HEK293 (cell line): ENCODE measurements around the gene PAX1.

Experiments
- CTCF ChIA-PET: fragments of 350-600 bp; formaldehyde crosslinking; extraction: SDS; loops from one replicate; lab custom pipeline; 2021; ENCODE audit warnings: antibody characterized with exemption; lab: Yijun Ruan, JAX
- POLR2A ChIA-PET: fragments of 300-600 bp; formaldehyde crosslinking; extraction: SDS; loops from one replicate; lab custom pipeline; 2020; ENCODE audit warnings: antibody characterized with exemption, inconsistent platforms; lab: Yijun Ruan, JAX
- H3K27ac ChIP-seq: fragments of 200-500 bp; sonication (Bioruptor generic); 2 replicates; pipeline ENCODE4 v1.5.1; 2014; ENCODE audit warnings: low read depth, low read length, control low read depth, inconsistent platforms; ENCODE audit errors: extremely low read depth
- H3K36me3 ChIP-seq, 2 experiments: fragments of 200-500 bp in 1 of 2; sonication (Bioruptor generic) in 1 of 2; 1 replicate in 1 of 2; 2 replicates in 1 of 2; pipeline ENCODE4 v1.5.1; 2014 to 2017; ENCODE audit warnings: inconsistent platforms in 2 of 2, low read length in 2 of 2; ENCODE audit not compliant: control insufficient read depth in 2 of 2, insufficient read depth in 1 of 2
- H3K4me1 ChIP-seq: fragments of 200-500 bp; sonication (Bioruptor generic); 2 replicates; pipeline ENCODE4 v1.5.1; 2014; ENCODE audit warnings: mild to moderate bottlenecking, low read length, inconsistent platforms; ENCODE audit not compliant: control insufficient read depth, insufficient read depth
- H3K4me3 ChIP-seq: 2 replicates; pipeline ENCODE4 v1.5.1; 2011; ENCODE audit warnings: low read depth, mild to moderate bottlenecking, control low read depth, low read length, moderate library complexity
- H3K9me3 ChIP-seq: fragments of 200-500 bp; sonication (Bioruptor generic); 2 replicates; pipeline ENCODE4 v1.5.1; 2014; ENCODE audit warnings: low read depth, low read length, inconsistent platforms; ENCODE audit not compliant: control insufficient read depth, insufficient read depth
- OSR2 ChIP-seq: fragments of 450-650 bp; formaldehyde crosslinking; IDR thresholded peaks from 2 replicates; pipeline ENCODE4 v1.5.1; 2016; ENCODE audit warnings: missing biosample characterization, missing genetic modification characterization
- SCRT2 ChIP-seq: fragments of 450-650 bp; formaldehyde crosslinking; IDR thresholded peaks from 2 replicates; pipeline ENCODE4 v1.5.1; 2016; ENCODE audit warnings: missing biosample characterization, missing genetic modification characterization
- TRIM28 ChIP-seq: IDR thresholded peaks from 2 replicates; pipeline ENCODE4 v1.6.1; 2011; ENCODE audit warnings: low read length, control low read depth, borderline replicate concordance
- ZBTB17 ChIP-seq: fragments of 450-650 bp; formaldehyde crosslinking; IDR thresholded peaks from 2 replicates; pipeline ENCODE4 v1.5.1; 2016; ENCODE audit warnings: missing biosample characterization, missing genetic modification characterization
- ZFP41 ChIP-seq: fragments of 450-650 bp; formaldehyde crosslinking; IDR thresholded peaks from 2 replicates; pipeline ENCODE4 v1.5.1; 2016; ENCODE audit warnings: missing biosample characterization, missing genetic modification characterization, borderline replicate concordance
- ZNF140 ChIP-seq: fragments of 450-650 bp; formaldehyde crosslinking; IDR thresholded peaks from 2 replicates; pipeline ENCODE4 v1.5.1; 2016; ENCODE audit warnings: missing biosample characterization, missing genetic modification characterization
- ZNF341 ChIP-seq: fragments of 450-650 bp; formaldehyde crosslinking; IDR thresholded peaks from 2 replicates; pipeline ENCODE4; 2016; ENCODE audit warnings: low read depth, missing biosample characterization, missing genetic modification characterization
- ZNF510 ChIP-seq: fragments of 450-650 bp; formaldehyde crosslinking; IDR thresholded peaks from 2 replicates; pipeline ENCODE4 v1.5.1; 2018; ENCODE audit warnings: mild to moderate bottlenecking, missing genetic modification characterization, missing biosample characterization; ENCODE audit not compliant: insufficient replicate concordance
- ZNF629 ChIP-seq: fragments of 450-650 bp; formaldehyde crosslinking; IDR thresholded peaks from 2 replicates; pipeline ENCODE4 v1.5.1; 2017; ENCODE audit warnings: missing biosample characterization, missing genetic modification characterization
- ZNF677 ChIP-seq: fragments of 450-650 bp; IDR thresholded peaks from 2 replicates; pipeline ENCODE4 v1.5.0; 2018; ENCODE audit warnings: missing biosample characterization, mild to moderate bottlenecking, missing genetic modification characterization, moderate library complexity
- ZNF785 ChIP-seq: fragments of 450-650 bp; formaldehyde crosslinking; IDR thresholded peaks from 2 replicates; pipeline ENCODE4 v1.5.1; 2016; ENCODE audit warnings: missing biosample characterization, missing genetic modification characterization
- TF ChIP-seq, protein P1 (sequence below): fragments of 450-650 bp; formaldehyde crosslinking; conservative IDR thresholded peaks from 2 replicates; pipeline ENCODE4 v1.5.1; 2016; ENCODE audit warnings: low read depth, missing biosample characterization, missing genetic modification characterization
- TF ChIP-seq, protein P2 (sequence below): fragments of 450-650 bp; formaldehyde crosslinking; IDR thresholded peaks from 2 replicates; pipeline ENCODE4 v1.5.1; 2016; ENCODE audit warnings: missing biosample characterization, missing genetic modification characterization
- TF ChIP-seq, protein P3 (sequence below): fragments of 450-650 bp; formaldehyde crosslinking; IDR thresholded peaks from 2 replicates; pipeline ENCODE4 v1.5.1; 2017; ENCODE audit warnings: missing biosample characterization, missing genetic modification characterization
- TF ChIP-seq, protein P4 (sequence below): fragments of 450-650 bp; formaldehyde crosslinking; IDR thresholded peaks from 2 replicates; pipeline ENCODE4 v1.5.1; 2016; ENCODE audit warnings: missing biosample characterization, missing genetic modification characterization, low read depth
- TF ChIP-seq, protein P5 (sequence below): fragments of 450-650 bp; formaldehyde crosslinking; IDR thresholded peaks from 2 replicates; pipeline ENCODE4 v1.5.1; 2016; ENCODE audit warnings: missing biosample characterization, missing genetic modification characterization
- TF ChIP-seq, protein P6 (sequence below): fragments of 450-650 bp; formaldehyde crosslinking; IDR thresholded peaks from 2 replicates; pipeline ENCODE4 v1.5.1; 2017; ENCODE audit warnings: missing biosample characterization, missing genetic modification characterization

Gene PAX1

DNA sequence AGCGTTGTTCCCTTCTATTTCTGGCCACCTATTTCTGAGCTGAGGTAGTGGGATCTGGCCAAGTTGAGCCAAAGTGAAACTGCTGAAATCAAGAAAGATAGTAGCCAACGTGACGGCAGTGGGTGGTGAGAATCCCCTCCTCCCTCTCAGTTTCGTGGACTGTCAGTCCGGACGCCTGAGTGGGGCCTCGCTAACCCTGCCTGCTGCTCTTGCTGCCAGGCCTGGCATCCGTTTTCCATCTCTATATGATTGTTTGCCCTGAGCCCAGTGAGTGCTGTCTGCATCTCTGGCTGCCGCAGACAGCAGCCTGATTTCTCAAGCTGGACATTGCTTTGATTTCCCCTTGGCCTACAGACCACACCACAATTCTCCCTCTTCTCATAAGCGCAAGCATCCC lies 23.5 kb upstream of the PAX1 start (continued):
- TF ChIP-seq, protein P1, sequence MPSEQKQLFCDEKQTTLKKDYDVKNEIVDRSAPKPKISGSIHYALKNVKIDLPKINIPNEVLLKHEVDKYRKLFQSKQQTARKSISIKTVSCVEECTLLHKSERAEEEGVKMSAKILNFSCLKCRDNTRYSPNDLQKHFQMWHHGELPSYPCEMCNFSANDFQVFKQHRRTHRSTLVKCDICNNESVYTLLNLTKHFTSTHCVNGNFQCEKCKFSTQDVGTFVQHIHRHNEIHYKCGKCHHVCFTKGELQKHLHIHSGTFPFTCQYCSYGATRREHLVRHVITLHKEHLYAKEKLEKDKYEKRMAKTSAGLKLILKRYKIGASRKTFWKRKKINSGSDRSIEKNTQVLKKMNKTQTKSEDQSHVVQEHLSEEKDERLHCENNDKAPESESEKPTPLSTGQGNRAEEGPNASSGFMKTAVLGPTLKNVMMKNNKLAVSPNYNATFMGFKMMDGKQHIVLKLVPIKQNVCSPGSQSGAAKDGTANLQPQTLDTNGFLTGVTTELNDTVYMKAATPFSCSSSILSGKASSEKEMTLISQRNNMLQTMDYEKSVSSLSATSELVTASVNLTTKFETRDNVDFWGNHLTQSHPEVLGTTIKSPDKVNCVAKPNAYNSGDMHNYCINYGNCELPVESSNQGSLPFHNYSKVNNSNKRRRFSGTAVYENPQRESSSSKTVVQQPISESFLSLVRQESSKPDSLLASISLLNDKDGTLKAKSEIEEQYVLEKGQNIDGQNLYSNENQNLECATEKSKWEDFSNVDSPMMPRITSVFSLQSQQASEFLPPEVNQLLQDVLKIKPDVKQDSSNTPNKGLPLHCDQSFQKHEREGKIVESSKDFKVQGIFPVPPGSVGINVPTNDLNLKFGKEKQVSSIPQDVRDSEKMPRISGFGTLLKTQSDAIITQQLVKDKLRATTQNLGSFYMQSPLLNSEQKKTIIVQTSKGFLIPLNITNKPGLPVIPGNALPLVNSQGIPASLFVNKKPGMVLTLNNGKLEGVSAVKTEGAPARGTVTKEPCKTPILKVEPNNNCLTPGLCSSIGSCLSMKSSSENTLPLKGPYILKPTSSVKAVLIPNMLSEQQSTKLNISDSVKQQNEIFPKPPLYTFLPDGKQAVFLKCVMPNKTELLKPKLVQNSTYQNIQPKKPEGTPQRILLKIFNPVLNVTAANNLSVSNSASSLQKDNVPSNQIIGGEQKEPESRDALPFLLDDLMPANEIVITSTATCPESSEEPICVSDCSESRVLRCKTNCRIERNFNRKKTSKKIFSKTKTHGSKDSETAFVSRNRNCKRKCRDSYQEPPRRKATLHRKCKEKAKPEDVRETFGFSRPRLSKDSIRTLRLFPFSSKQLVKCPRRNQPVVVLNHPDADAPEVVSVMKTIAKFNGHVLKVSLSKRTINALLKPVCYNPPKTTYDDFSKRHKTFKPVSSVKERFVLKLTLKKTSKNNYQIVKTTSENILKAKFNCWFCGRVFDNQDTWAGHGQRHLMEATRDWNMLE (tag by site-specific recombination), result no peak
- no peak for TF ChIP-seq ZNF510 (tag by site-specific recombination)
- TF ChIP-seq SCRT2, result no peak
- TF ChIP-seq ZNF677 (tag by site-specific recombination), result no peak

DNA sequence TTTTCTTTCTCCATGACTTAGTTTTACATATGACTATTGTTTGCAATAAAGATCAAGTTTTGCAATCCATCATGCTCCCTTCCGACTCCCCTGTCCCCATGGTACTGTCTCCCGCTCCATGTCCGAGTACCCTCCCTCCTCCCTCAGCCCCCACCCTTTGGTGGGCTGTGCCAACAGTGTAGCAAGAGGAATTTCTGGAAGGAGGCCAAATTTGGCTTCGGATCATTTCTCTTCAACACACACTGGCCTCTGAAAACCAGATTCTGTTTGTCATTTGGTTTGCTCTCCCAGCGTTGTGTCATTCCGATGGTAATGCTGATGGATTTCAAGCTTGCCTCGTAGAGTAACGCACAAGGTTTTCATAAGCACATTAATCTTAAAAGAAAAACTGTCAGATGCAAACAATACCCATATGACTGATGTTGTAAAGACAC lies 22.9 kb upstream of the PAX1 start:
- Histone ChIP-seq H3K4me1 (peaks cover 4% of the 10 kb centered on the region; the same call in 1 of the 2 replicates), H3K27ac (no peak overlapping the region), H3K9me3 (no peaks in the 10 kb centered on the region), H3K36me3 (no peaks in the 10 kb centered on the region), H3K4me3 (no peak overlapping the region)
- ChIA-PET POLR2A (no interaction called here), CTCF (interaction anchor here (0.7 to 2.6 kb wide), 3 partner anchors 10 to 40 kb away, joined by 3 to 5 read pairs (median 5); partner anchors contain the start of gene PAX1)
- peak; percentile 79 for TF ChIP-seq OSR2
- no peak for TF ChIP-seq ZFP41 (tag by site-specific recombination)
- no peak for TF ChIP-seq ZNF140
- peak; percentile 42; the same call in 1 of the 2 replicates for TF ChIP-seq TRIM28
- no peak for TF ChIP-seq ZNF785
- TF ChIP-seq ZNF341 (tag by site-specific recombination), result peak; percentile 57
- TF ChIP-seq ZBTB17 (tag by site-specific recombination), result peak; percentile 55
- TF ChIP-seq, protein P2, sequence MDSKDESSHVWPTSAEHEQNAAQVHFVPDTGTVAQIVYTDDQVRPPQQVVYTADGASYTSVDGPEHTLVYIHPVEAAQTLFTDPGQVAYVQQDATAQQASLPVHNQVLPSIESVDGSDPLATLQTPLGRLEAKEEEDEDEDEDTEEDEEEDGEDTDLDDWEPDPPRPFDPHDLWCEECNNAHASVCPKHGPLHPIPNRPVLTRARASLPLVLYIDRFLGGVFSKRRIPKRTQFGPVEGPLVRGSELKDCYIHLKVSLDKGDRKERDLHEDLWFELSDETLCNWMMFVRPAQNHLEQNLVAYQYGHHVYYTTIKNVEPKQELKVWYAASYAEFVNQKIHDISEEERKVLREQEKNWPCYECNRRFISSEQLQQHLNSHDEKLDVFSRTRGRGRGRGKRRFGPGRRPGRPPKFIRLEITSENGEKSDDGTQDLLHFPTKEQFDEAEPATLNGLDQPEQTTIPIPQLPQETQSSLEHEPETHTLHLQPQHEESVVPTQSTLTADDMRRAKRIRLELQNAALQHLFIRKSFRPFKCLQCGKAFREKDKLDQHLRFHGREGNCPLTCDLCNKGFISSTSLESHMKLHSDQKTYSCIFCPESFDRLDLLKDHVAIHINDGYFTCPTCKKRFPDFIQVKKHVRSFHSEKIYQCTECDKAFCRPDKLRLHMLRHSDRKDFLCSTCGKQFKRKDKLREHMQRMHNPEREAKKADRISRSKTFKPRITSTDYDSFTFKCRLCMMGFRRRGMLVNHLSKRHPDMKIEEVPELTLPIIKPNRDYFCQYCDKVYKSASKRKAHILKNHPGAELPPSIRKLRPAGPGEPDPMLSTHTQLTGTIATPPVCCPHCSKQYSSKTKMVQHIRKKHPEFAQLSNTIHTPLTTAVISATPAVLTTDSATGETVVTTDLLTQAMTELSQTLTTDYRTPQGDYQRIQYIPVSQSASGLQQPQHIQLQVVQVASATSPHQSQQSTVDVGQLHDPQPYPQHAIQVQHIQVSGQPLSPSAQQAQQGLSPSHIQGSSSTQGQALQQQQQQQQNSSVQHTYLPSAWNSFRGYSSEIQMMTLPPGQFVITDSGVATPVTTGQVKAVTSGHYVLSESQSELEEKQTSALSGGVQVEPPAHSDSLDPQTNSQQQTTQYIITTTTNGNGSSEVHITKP, result peak; percentile 96
- TF ChIP-seq, protein P3, sequence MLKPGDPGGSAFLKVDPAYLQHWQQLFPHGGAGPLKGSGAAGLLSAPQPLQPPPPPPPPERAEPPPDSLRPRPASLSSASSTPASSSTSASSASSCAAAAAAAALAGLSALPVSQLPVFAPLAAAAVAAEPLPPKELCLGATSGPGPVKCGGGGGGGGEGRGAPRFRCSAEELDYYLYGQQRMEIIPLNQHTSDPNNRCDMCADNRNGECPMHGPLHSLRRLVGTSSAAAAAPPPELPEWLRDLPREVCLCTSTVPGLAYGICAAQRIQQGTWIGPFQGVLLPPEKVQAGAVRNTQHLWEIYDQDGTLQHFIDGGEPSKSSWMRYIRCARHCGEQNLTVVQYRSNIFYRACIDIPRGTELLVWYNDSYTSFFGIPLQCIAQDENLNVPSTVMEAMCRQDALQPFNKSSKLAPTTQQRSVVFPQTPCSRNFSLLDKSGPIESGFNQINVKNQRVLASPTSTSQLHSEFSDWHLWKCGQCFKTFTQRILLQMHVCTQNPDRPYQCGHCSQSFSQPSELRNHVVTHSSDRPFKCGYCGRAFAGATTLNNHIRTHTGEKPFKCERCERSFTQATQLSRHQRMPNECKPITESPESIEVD, result peak; percentile 85
- TF ChIP-seq, protein P4, sequence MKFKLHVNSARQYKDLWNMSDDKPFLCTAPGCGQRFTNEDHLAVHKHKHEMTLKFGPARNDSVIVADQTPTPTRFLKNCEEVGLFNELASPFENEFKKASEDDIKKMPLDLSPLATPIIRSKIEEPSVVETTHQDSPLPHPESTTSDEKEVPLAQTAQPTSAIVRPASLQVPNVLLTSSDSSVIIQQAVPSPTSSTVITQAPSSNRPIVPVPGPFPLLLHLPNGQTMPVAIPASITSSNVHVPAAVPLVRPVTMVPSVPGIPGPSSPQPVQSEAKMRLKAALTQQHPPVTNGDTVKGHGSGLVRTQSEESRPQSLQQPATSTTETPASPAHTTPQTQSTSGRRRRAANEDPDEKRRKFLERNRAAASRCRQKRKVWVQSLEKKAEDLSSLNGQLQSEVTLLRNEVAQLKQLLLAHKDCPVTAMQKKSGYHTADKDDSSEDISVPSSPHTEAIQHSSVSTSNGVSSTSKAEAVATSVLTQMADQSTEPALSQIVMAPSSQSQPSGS (tag by site-specific recombination), result 0 out of 2 replicates have a peak, but pooled peaks have one; percentile 17
- TF ChIP-seq, protein P5, sequence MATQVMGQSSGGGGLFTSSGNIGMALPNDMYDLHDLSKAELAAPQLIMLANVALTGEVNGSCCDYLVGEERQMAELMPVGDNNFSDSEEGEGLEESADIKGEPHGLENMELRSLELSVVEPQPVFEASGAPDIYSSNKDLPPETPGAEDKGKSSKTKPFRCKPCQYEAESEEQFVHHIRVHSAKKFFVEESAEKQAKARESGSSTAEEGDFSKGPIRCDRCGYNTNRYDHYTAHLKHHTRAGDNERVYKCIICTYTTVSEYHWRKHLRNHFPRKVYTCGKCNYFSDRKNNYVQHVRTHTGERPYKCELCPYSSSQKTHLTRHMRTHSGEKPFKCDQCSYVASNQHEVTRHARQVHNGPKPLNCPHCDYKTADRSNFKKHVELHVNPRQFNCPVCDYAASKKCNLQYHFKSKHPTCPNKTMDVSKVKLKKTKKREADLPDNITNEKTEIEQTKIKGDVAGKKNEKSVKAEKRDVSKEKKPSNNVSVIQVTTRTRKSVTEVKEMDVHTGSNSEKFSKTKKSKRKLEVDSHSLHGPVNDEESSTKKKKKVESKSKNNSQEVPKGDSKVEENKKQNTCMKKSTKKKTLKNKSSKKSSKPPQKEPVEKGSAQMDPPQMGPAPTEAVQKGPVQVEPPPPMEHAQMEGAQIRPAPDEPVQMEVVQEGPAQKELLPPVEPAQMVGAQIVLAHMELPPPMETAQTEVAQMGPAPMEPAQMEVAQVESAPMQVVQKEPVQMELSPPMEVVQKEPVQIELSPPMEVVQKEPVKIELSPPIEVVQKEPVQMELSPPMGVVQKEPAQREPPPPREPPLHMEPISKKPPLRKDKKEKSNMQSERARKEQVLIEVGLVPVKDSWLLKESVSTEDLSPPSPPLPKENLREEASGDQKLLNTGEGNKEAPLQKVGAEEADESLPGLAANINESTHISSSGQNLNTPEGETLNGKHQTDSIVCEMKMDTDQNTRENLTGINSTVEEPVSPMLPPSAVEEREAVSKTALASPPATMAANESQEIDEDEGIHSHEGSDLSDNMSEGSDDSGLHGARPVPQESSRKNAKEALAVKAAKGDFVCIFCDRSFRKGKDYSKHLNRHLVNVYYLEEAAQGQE (tag by site-specific recombination), result no peak
- peak; percentile 37 for TF ChIP-seq ZNF629 (tag by site-specific recombination)
- TF ChIP-seq, protein P6, sequence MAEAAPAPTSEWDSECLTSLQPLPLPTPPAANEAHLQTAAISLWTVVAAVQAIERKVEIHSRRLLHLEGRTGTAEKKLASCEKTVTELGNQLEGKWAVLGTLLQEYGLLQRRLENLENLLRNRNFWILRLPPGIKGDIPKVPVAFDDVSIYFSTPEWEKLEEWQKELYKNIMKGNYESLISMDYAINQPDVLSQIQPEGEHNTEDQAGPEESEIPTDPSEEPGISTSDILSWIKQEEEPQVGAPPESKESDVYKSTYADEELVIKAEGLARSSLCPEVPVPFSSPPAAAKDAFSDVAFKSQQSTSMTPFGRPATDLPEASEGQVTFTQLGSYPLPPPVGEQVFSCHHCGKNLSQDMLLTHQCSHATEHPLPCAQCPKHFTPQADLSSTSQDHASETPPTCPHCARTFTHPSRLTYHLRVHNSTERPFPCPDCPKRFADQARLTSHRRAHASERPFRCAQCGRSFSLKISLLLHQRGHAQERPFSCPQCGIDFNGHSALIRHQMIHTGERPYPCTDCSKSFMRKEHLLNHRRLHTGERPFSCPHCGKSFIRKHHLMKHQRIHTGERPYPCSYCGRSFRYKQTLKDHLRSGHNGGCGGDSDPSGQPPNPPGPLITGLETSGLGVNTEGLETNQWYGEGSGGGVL, result peak; percentile 71
